GM21619 (cell line): ENCODE measurements around the gene RREB1.
A peak's percentile ranks its signal among the peaks of the same experiment; 100 is the strongest.

Experiments
- ATAC-seq: cut with Tn5 transposase; IDR thresholded peaks from one replicate; pipeline ENCODE4 v1.9.1; 2021; ENCODE audit not compliant: unreplicated experiment

The RREB1 gene

DNA sequence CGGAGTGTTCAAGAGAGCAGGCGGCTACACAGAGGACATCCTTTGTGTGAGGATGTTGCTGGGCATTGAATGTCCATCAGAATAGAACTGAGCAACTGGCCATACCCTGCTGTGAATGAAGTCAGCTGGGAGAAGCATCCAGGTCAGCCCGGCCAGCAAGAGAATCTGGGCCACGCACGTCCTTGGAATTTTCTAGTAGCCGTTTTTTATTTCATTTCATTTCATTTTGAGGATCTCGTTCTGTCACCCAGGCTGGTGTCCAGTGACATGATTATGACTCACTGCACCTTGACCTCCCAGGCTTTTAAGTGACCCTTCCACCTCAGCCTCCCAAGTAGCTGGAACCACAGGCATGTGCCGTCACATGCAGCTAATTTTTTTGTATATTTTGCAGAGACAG, 107.4 kb downstream of the RREB1 start:
- ATAC-seq: no peak

DNA sequence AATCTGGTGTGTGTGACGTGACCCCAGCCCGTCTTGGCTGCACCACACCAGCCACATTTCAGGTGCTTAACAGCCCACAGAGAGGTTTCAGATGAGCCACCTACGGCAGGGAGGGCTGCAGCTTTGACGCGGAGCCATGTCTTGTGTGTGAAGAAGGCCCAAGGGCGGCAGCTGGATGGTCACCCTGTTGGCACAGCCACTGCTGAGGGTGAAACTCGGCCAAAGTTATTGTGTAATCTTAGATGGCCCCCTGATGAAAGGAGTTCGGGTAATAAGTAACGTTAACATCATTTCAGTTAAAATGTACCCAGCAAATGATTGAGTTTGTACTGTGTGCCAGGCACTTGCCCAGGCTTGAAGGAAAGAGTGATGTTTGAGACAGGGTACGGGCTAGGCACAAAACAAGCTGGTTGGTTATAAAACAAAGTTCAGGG, 108.1 kb downstream of the RREB1 start:
- peak; percentile 44 for ATAC-seq

DNA sequence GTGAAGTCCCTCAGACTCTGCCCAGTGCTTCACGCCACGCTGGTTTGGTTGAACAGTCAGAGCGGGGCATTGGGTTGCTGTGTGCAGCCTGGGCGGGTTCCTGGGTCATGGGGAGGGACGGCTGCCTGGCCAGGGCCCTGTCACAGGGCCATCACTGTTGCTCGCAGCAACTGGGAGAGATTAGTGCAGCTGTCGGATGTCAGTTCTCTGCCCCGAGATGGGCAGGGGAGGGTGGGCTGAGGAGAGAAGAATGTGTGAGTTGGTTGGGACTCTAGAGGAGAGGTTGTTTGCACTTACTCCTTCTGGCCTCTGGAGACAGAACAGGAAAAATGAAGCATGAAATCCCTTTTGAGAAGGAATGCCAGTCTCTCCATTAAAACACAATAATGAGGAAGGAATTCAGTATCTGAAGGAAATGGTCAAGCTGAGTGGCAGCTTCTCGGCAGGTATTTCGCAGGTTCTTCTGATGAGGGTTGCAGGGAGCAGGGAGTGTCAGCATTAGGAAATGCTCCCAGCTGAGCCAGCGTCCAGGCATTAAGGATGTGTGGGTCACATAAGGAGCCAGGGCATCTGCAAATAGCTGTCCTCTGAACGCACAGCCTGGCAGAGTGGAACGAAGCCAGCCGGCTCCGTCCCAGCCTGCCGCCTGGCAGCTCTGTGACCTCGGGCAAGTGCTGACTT, 109.3 kb downstream of the RREB1 start:
- ATAC-seq: no peak

DNA sequence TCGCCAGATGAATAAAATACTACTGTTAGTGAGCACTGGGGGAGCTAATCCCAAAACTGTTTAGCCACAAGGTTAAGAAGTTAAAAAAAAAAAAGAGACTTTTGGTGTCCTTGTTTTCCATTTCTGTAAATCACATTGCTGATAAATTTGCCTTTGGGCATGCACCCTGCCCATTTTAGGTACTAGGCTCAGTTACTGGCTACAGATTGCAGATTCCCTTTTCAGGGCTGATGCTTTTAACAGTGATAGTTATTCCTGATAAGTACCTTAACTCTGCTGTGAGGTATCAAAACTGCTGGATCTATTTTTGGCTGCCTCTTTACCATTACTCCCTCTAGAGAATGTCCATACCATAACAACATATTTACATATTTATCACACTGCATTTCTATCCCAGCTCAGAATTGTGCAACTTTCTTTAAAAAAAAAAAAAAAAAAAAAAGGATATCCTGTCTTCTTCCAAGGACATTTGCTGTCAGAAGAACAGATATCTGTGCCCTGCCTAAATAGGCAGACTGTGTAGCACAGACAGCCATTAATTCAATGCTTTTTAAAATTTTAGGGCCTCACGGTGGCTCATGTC, 110.7 kb downstream of the RREB1 start:
- no peak for ATAC-seq

DNA sequence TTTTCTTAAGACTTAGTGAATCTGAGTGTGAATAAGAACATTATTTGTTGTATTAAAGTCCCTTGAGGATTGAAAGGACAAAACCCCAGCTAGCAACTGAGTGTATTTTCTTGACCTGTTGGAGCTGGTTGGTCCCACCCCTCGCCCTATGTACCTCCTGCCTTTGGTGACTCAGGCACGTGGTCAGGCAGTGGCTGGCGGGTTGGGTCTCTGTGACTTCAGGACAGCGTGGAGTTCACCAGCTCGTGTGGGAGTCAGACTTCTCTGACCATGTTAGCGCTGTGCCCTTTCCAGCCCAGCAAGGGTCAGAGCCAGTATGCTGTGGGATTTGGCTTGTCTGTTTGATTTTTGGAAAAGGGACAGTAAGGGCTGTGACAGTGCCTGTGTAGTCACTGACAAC, 111.5 kb downstream of the RREB1 start:
- no peak for ATAC-seq

DNA sequence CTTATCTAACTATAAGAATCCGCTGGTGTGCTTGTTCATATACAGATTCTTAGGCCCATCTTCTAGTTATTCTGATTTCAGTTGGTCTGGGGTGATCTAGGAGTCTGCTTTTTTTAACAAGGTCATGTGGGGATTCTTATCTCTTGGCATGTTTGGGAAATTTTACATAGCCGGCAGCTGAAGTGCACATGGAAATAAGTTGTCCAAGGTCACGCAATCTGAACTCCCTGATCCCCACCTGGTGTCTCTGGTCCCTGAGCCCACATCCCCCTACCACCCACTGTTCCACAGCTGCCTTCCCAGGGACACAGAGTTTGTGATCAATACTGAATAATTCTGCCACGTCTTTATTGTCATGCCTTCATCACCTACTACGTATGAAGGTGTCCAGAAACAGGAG, 114.4 kb downstream of the RREB1 start:
- no peak for ATAC-seq

DNA sequence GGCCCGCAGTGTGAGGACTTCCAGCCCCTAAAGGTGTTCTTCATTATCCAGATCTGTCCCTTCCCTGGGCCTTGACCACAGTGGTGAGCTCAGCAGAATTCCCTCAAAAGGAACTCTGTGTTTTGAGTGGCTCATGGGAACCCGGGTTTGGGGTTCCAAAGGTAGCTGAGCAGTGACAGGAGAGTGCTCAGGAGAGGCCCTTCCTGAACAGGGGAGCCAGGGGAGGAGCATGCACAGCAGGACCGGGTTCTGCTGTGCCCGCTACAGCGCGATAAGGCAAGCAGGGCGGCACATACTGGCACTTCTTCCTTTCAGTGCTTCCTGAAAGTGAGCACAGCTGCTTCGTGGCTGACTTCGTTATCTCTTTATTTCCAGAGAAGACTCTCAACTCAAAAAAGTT, 117.0 kb downstream of the RREB1 start:
- ATAC-seq: no peak

DNA sequence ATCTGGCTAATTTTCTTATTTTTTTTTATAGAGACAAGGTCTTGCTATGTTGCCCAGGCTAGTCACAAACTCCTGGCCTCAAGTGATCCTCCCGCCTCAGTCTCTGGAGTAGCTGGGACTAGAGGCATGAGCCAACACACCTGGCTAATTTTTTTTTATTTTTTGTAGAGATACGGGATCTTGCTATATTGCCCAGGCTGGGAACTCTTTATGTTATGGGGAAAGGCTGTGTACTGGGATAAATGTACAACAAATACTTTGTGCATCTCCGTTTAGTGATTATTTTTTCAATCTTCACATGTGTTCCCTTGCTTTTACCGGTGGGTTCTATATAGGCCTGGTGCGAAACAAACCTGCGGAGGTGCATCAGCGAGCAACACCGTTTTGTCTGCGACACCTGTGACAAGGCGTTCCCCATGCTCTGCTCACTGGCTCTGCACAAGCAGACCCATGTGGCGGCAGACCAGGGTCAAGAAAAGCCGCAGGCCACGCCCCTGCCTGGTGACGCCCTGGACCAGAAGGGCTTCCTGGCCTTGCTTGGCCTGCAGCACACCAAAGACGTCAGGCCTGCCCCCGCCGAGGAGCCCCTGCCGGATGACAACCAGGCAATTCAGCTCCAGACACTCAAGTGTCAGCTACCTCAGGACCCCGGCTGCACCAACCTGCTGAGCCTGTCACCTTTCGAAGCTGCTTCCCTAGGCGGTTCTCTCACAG, 121.1 kb downstream of the RREB1 start:
- ATAC-seq: no peak

DNA sequence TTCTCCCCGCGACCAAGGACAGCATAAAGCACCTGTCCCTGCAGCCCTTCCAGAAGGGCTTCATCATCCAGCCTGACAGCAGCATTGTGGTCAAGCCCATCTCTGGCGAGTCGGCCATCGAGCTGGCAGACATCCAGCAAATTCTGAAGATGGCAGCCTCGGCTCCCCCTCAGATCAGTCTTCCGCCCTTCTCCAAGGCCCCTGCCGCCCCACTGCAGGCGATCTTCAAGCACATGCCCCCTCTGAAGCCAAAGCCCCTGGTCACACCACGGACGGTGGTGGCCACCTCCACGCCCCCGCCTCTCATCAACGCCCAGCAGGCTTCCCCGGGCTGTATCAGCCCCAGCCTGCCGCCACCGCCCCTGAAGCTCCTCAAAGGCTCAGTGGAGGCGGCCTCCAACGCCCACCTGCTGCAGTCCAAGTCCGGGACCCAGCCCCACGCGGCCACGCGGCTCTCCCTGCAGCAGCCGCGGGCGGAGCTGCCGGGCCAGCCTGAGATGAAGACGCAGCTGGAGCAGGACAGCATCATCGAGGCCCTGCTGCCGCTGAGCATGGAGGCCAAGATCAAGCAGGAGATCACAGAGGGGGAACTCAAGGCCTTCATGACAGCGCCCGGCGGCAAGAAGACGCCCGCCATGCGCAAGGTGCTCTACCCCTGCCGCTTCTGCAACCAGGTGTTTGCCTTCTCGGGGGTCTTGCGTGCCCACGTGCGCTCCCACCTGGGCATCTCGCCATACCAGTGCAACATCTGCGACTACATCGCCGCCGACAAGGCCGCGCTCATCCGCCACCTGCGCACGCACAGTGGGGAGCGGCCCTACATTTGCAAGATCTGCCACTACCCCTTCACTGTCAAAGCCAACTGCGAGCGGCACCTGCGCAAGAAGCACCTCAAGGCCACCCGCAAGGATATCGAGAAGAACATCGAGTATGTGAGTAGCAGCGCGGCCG, 121.9 kb downstream of the RREB1 start:
- ATAC-seq: no peak

DNA sequence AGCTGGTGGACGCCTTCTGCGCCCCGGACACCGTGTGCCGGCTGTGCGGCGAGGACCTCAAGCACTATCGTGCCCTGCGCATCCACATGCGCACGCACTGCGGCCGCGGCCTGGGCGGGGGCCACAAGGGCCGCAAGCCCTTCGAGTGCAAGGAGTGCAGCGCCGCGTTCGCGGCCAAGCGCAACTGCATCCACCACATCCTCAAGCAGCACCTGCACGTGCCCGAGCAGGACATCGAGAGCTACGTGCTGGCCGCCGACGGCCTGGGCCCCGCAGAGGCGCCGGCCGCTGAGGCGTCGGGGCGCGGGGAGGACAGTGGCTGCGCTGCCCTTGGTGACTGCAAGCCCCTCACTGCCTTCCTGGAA, 122.5 kb downstream of the RREB1 start:
- ATAC-seq: no peak

DNA sequence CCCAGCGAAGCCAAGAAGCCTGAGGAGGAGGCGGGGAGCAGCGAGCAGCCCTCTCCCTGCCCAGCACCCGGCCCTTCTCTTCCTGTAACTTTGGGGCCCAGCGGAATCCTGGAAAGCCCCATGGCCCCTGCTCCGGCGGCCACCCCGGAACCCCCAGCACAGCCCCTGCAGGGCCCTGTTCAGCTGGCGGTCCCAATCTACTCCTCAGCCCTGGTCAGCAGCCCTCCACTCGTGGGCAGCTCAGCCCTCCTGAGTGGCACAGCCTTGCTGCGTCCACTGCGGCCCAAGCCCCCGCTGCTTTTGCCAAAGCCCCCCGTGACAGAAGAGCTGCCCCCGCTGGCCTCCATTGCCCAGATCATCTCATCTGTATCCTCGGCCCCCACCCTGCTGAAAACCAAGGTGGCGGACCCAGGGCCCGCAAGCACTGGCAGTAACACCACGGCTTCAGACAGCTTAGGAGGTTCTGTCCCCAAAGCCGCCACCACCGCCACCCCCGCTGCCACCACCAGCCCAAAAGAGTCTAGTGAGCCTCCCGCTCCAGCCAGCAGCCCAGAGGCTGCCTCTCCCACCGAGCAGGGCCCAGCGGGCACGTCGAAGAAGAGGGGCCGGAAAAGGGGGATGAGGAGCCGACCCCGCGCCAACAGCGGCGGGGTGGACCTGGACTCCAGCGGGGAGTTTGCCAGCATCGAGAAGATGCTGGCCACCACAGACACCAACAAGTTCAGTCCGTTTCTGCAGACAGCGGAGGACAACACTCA, 123.4 kb downstream of the RREB1 start:
- no peak for ATAC-seq

DNA sequence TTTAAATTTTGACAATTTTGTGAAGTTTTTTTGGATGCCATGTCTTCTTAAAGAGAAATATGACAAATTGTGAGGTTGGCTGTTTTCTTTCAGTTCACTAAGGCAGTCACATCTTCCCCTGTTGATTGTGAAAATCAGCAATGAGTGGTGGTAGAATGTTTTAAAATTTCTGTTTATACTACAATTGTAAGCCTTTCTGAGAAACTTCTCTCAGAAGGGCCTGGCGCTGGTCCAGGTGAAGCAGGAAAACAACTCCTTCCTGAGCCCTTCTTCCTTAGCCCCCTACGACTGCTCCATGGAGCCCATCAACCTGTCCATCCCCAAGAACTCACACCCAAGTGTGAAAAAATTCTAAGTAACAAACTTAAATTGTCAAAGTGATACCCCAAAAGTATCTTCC, 124.6 kb downstream of the RREB1 start:
- ATAC-seq: no peak

DNA sequence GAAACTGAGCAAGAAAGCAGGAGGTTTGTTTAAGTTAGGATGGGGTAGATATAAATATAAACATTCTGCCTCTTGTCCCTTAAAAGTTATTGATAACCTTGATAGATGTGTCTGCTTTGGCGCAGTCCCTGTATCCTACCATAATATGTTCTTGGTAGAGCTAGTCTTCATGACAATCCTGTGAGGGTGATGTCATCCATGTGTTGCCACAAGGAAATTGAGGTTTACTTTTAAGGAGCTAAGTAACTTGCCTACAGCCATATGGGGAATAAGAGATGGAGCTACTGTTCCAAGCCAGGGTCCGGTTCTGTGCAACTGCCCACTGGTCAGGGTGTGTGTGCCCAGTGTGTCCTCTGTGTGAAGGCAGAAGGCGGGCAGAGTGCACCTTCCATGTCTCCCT, 126.8 kb downstream of the RREB1 start:
- no peak for ATAC-seq

DNA sequence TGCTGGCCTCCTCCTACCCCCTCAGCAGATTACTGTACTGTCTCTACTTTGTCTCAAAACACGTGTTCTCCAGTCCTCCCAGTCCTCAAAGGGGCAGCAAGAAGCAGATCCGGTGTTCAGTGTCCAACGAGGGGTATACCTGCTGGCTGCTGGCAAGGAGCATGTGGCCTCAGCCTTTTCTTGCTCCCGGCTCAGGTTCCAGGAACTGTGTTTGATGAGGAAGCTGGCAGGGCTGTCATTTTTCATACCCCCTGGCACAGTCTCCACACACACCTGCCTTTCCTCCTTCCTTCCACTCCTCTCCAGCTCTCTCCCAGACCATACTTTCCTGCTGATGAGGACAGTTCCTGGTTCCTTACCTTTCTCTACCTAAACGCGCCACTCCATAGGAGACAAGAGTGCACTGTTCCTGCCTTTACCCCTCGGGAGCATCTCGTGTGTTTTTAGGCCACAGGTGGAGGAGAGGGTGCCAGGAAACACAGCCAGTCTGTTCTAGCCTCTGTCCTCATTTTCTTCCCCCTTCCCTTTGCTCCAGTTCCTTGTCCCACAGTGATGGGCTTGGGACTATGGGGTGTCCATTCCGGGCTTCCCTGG, 128.0 kb downstream of the RREB1 start:
- ATAC-seq: no peak

DNA sequence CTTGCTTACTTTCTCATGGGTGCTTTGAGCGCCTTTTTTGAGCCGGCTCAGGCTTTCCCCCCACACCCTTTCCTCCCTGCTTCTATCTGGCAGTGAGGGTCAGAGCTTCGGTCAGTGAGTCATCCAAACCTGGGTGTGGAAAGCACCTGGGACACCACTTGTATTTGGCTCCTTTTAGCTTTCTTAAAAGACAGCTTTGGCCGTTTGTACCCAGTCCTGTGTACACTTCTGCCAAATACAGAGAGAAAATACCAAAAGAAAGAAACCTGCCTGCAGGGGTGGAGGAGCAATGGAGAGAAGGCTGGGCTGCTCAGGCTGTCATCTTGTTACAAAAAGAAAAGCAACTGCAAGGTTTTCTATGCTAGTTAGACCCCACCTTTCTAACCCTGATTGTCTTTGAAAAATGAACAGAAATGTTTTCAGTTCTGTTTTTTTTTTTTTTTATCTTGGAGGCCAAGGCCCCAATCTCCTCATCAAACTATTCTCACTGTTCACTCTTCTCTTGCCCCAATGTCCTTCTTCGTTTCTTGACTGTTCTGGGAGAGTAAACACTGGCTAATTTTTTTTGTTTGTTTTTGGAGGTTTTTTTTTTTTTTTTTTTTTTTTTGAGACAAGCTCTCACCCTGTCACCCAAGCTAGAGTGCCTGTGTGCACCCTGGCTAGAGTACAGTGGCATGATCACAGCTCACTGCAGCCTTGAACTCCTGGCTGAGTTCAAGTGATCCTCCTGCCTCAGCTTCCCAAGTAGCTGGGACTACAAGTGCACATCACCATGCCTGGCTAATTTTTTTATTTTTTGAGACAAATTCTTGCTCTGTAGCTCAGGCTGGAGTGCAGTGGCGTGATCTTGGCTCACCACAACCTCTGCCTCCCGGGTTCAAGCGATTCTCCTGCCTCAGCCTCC, 128.8 kb downstream of the RREB1 start:
- ATAC-seq: no peak

DNA sequence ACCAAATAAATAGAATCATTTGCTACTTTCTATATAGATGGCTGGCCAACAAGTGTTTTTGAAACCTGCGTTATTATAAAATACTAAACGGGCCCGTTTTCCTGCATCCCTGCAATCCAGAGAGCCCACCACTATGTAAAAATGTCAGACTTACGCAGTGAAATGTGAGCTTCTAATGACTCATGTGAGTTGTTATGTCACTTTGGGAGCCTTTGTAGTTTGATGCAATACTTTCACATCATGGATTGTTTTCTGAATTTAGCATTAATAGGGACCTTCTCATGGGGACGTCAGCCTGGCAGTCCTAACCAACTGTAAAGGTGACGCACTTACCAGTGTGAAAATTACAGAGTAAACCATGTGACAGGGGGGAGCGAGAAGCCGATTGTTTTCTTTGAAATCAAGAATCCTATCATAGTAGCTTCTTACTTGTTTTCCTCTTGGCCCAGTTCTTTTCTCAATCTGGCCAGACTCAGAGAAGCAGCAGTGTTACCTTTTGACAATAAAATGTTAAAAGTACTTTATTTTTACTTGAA, 130.0 kb downstream of the RREB1 start:
- ATAC-seq: no peak

DNA sequence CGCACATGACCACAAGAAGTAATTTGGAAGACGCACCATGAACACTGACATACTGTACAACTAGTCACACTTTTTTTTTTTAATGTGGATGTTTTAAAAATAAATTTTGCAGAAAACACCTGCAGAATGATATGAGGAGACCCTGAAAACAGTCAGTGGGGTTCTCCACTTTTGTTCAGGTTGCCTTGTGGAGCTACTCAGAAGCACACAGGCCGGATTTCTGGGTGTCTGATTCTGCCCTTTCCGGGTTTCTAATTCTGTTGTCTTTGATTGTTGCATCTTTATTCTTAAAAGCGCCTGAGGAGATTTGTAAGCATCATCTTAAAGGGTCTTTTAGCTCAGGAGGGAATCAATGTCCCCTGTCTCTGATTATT, 130.8 kb downstream of the RREB1 start:
- no peak for ATAC-seq

DNA sequence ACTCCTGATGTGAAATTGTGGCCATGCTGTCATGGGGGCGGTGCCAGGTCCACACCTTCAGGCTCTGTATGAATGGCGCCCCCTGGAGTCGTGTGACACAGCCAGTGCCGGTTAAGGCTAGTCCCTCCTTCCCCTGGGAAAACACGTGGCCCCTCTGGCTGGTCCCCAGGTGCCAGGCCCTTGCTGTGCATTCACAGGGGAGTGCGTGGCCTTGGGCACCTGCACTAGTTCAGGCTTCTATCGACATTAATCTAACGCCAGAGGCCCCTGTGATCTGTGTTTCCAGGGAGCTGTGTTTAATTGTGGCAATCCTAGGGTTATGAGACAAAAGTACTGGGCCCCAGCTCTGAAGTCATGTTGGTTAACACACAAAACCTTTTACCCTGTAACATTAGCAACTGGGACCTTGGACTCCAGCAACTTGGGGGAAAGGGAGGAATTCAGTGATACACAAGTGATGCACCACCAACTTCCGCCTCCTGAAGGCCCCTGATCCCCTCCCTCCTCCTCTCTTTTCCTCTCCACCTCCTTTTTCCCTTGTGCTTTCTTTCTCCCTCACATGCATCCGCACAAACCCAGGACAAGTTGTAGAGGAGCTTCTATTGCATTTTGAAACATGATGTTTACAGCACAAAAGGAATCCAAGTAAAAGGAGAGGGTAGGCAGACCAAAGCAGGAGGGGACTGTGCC, 131.3 kb downstream of the RREB1 start:
- ATAC-seq: peak; percentile 54

DNA sequence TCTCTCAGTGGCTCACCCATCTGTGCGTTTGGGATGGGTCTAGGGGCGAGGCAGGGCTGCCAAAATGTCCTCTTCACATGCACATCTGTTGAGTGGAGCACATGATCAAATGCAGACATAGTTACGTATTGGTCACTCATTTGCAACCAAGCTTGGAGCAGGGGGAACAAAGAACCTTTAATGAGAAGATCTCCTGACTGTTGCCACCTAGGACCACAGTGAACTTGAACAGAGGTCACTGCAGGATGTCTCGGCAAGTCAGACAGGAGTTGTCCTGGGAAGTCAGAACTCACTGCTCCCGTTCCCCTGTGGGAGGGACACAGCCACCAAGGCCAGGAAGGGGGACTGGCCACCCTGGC, 131.8 kb downstream of the RREB1 start:
- ATAC-seq: no peak
